Upper lobe of left lung (tissue), 4 donors: ENCODE data around the gene HERPUD1.

Source experiments
- CTCF ChIP-seq, 6 experiments: fragments of 450-650 bp in 4 of 6; fragments of 200-600 bp in 2 of 6; sonication (generic) in 2 of 6; IDR thresholded peaks; one replicate each; pipeline ENCODE4 v1.5.1; 2016 to 2019; ENCODE audit warnings: antibody characterized with exemption in 6 of 6
- POLR2AphosphoS5 ChIP-seq, 2 donors: sonication (generic); formaldehyde crosslinking; IDR thresholded peaks; one replicate each; pipeline ENCODE4 v1.5.1; 2017; ENCODE audit warnings: antibody characterized with exemption in 2 of 2

GRCh38 chr16:56929639-56930038 lies 2.3 kb upstream of the HERPUD1 start:
- TF ChIP-seq POLR2AphosphoS5 (IDR thresholded peaks at IDR 0.05) (no peak), CTCF (IDR thresholded peaks at IDR 0.05) (no peak)
